ENCODE measurements around the gene PACC1.
"Not testable (repeated sequence)": the region's sequence is repeated elsewhere in the genome, so short reads cannot be mapped to it uniquely, and the experiment has no call there.

Gene PACC1

DNA sequence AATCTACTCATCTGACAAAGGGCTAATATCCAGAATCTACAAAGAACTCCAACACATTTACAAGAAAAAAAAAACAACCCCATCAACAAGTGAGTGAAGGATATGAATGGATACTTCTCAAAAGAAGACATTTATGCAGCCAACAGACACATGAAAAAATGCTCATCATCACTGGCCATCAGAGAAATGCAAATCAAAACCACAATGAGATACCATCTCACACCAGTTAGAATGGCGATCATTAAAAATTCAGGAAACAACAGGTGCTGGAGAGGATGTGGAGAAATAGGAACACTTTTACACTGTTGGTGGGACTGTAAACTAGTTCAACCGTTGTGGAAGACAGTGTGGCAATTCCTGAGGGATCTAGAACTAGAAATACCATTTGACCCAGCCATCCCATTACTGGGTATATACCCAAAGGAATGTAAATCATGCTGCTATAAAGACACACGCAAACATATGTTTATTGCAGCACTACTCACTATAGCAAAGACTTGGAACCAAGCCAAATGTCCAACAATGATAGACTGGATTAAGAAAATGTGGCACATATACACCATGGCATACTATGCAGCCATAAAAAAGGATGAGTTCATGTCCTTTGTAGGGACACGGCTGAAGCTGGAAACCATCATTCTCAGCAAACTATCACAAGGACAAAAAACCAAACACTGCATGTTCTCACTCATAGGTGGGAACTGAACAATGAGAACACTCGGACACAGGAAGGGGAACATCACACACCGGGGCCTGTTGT is 18.8 kb downstream of the PACC1 start:
- DNase-seq = not testable (repeated sequence)

DNA sequence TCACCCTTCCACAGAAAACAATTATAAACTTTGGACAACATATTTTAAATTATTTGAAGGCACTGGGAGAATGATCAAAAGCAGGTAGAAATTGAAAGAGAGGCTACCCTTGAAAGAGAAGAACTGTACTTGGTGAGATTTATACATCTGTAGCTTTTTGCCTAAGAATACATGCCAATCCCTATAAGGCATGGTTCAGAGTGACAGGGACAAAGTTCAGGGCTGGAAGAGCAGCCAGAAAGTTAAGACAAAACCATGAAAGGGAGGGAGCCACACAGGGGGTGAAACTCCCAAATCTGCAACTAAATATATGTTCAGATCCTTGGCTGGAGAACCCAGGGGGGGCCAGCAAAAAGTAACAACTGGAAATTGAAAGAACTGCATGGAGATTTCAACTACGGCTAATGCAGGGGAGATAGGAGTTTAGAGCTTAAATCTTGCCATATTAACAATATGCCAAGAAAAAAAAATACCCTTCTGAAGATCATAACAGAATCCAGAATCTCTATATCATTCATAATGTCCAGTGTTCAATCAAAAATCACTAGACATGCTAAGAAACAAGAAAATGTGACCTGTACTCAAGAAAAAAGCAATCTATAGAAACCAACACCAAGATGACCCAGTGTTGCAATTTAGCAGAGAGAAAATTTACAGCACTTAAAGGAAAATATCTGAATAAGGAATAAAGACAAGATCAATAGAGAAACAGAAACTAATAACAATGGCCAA is 25.5 kb downstream of the PACC1 start:
- no peak for DNase-seq

DNA sequence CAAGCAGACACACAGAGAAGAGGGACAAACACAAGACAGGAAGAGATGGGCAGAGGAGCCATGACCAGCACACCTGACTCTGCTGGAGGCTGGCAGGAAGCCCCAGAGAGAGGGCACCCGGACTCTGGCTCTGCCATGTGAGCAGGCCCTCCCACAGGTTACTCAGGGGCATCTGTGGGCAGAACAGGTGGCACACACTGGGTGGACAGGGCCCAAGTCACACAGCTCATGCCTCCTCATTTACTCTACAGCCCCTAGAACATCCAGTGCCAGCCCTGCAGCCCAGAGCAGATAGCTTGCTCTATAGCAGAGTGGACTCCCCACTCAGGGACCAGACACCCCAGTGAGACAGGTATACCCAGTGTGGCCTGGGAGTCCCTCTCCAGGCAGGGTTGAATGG is 28.7 kb downstream of the PACC1 start:
- no peak for DNase-seq

DNA sequence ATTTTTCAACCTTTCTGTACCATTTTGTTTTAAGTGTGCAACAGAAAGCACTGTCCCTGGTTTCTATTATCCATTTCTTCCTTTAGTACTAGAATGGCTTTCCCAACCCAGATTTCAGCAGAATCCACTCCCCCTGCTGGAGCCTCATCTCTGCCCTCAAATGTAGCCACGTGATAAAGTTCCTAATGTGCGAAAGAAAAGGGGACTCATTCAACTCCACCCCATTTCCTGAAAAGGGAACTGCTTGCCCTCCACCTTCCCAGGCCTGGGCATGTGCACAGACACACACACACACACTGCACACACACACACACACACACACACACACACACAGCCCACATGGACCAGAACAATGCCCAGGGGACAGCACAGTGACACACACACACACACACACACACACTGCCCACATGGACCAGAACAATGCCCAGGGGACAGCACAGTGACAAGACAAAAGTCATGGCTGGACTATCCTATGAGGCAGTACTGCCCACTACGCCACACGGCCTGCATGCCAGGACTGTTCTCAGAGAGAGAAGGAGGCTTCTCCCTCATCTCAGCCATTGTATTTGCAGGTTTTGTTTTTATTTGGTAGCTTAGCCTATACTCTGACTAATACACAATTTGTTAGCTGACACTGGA is 33.2 kb downstream of the PACC1 start:
- DNase-seq = no peak

DNA sequence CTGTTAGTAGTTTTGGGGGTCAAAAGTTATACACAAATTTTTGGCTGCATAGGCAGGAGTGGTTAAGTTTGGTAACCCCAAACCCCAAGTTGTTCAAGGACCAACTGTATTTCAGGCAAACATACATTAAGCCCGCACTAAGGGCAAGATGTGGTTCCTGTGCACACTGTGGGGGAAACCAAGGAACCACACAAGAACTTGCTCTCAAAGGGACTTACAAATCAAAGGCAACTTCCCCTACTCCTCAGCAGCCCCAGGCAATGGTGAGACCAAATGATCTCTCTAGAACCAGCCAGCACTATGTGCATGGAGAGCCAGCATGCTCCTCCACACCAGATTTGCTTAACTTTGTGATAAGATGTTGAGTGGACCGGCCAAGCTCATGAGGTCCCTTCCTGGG is 35.3 kb downstream of the PACC1 start:
- no peak for DNase-seq

DNA sequence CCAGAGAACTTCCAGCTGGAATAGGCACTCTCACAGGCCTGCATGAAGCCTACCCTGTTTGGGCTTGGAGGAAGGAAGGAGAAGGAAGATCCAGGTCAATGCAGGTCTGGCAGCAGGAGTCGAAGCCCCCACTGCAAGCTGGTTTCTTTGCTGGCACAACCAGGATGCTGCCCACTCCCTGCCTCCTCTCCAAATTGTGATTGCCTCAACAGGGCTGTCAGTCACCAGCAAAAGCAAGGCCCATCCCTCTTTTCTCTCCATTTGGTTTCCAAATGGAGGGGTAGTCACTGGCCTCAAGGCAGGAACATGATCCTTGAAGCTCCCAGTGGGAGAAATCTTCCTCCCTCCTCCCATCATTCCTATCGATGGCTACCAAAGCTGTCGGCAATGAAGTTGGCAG is 37.0 kb downstream of the PACC1 start:
- no peak for DNase-seq

DNA sequence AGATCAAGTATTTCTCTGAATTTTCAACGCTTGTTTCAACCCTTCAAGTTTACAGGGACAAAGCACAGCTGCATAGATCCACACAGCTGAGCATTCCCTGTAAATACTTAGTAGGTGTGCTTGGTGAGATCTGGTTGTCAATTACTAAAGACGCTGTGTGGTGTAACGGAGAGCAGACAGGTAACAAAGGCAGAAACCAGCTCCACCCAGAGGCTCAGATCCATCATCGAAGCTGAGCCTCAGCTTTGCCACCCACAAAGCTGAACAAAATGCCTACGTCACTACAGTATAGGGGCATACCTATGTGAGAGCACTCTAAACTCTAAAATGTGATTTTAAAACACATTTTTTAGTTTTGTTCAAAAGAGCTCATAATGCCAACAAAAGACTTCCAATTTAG is 38.7 kb downstream of the PACC1 start:
- no peak for DNase-seq

DNA sequence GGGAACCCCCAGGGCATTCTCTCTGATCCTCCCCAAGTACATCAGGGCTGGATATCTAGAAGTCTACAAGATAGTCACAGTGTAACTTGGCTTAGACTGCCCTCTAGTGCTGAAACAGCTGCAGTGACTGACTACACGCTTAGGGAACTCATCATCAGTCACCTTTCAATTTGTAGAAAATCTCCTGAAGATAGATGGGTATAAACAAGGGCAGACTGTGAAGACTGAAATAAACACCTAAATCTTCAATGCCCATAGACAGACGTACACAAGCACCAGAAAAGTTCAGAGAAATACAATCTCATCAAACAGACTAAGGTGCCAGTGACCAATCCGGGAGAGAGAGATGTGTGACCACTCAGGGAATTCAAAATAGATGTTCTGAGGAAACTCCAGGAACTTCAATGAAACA is 46.6 kb downstream of the PACC1 start:
- no peak for DNase-seq

DNA sequence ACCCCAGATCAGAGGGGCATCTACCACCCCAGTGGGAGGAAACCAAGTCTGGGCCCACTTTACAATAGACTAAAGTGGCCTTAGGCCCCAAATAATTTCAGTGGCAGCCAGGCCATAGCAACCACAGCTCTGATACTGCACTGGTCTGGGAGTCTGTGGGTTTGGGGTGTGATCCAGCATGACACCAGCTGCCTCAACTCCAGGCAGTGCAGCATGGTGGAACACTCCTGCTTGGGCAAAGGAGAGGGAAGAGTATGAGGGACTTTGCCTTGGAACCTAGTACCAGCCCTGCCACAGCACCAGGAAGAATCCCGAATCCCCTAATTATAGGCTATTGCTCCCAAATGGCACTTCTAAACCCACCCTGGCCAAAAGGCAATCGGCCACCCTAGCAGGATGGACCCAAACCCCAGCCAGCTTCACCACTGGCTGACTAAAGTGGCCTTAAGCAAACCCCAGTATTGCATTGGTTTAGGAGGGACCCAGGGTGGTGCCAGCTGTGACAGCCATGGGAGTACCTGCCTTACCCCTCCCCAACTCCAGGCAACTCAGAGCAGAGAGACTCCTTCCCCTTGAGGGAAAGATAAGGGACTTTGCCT is 47.1 kb downstream of the PACC1 start:
- no peak for DNase-seq

DNA sequence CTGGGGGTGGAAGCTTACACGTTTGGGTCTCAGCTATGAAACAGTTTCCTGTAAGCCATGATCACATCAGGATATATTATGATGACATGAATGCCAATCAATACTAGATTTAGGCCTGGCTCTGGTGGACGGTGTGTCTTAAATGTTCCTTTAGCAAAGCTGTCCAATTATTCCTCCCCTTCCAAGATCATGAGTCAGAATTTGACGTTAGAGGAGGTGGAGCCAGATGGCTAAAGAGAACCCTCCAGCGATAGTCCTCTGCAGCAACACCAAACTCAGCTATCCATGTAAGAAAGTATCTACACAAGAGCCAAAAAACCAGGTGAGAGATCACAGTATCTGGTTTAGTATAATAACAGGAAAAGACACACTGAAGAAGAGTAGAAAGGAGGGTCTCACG is 47.8 kb downstream of the PACC1 start:
- no peak for DNase-seq

DNA sequence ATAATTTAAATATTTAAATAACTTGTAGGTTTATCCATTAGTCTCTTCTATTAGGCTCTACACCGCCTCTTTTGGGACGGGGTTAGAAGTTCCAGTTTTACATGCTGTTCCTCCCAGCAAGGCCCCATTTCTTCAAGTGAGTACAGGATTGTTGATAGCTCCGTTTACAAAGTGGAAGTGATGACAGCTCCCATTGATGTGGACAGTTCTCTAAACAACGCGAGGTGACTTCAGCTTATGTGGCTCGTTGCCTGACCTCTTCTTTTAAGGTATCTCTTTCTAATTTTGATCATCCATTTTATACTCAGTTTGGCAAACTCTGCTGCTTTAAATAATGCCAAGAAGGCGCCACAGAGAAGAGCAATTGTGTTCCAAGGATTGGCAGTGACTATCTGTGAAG is 49.7 kb downstream of the PACC1 start:
- no peak for DNase-seq

DNA sequence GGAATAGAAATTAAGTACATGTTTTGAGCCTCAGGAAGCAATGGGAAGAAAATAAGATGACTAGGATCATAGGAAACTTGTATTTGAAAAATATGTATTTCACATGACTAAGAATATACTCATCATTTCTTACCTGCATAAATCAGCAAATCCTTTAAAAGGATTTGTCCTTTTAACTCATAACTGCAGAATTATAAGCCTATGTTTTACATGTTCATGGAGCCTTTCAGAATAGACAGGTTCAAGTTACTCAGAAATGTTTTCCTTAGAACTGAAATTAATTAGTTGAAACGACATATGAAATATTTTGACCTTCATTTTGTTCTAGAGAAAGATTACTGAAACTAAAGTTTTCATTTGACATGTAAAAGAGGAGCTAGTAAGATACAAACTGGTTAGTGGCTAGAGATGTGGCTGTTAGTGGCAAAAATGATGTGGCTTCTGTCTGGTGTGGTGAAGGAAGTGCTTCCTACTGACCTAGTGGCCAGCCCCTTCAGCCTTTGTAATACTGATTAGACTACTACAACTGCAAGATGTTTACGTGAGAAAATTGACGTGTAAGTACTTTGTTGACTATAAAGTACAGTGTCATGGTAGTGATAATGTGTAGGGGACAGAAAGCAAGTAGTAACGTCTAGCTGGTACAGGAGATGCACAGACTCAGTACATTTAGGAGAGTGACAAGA is 54.7 kb downstream of the PACC1 start:
- no peak for DNase-seq

DNA sequence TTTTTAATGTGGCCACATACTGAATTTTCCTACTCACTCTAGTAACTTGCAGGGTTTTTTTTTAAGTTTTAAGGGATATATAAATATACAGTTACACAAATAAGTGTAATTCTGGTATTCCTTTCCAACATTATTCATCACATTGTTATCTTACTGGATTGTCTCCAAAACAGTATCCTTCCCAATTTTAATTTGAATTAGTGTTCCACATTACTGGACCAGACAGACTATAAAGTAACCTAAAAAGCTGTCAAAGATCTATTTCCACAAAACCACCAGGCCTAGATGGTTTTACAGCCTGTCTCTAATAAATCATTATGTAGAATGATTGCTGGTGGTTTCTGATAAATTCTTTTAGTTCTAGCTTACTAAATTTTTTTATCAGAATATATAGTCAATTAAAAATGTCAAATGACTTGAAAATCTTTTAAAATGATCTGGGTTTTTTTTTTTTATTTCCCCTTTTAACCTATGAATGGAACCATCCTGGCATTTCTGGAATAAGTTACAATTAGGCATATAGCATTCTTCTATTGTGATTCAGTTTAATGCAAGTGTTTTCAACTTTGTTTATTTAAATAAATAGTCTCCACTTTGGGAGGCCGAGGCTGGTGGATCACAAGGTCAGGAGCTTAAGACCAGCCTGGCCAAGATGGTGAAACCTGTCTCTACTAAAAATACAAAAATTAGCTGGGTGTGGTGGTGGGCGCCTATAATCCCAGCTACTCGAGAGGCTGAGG is 59.3 kb downstream of the PACC1 start:
- no peak for DNase-seq

DNA sequence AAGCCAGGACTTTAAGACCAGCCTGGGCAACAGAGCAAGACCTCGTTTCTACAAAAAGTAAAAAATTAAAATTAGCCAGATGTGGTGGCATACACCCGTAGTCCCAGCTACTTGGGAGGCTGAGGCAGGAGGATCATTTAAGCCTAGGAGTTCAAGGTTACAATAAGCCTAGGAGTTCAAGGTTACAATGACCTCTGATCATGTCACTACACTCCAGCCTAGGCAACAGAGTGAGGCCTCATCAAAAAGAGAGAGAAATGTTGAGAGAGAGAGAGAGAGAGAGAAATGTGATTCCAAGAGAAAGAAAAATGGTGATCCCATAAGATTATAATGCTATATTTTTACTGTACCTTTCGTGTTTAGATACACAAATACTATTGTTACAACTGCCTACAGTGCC is 60.2 kb downstream of the PACC1 start:
- DNase-seq = no peak

DNA sequence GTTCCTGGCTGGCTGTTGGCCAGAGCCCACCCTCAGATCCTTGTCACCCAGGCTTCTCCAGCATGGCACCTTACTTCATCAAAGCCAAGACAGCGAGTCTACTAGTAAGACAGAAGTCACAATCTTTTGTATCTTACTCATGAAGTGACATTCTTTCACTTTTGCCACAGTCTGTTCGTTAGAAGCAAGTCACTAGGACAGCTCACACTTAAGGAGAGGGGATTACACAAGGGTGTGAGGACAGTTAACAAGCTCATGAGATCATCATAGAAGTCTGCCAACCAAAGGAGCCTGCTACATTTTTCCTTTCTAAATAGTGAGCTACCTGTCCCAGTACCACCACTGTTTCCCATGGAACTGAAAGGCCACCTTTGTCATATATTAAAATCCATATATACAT is 61.5 kb downstream of the PACC1 start:
- no peak for DNase-seq

DNA sequence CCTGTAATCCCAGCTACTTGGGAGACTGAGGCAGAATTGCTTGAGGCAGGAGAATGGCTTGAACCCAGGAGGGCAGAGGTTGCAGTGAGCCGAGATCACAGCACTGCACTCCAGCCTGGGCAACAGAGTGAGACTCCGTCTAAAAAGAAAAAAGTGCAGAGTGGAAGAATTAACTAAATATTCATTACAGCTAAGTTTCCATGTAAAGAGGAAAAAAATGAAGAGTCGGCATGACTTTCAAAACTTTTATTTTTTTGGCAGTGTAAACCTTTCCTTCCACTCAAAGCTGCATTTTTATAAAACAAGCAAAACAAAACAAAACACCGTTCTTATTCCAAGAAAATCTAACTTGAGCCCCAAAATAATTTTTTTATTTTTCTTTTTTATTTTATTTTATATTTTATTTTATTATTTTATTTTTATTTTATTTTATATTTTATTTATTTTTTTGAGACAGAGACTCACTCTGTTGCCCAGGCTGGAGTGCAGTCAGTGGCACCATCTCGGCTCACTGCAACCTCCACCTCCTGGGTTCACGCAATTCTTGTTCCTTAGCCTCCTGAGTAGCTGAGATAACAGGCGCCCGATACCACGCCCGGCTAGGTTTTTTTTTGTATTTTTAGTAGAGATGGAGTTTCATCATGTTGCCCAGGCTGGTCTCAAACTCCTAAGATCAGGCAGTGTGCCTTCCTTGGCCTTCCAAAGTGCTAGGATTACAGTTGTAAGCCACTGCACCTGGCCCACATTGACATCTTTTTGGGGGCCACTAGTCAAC is 62.9 kb downstream of the PACC1 start:
- DNase-seq = no peak

DNA sequence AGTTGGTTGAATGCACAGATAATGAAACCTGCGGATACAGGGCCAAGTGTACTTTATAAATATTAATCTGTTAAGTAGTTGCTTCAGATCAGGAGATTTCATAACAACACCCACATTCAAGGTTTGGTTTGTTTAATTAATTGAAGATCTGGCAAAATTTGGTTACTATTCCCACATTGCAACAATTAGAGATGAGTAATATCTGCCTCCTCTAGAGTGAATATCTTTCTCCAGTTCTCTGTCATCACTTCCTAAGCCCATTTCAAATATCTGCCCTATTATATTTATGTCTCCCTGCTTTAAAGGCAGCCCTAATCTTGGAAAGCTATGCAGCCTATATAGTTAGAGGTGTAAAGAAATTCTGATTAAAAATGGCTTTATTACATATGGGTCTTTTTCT is 68.1 kb downstream of the PACC1 start:
- no peak for DNase-seq

DNA sequence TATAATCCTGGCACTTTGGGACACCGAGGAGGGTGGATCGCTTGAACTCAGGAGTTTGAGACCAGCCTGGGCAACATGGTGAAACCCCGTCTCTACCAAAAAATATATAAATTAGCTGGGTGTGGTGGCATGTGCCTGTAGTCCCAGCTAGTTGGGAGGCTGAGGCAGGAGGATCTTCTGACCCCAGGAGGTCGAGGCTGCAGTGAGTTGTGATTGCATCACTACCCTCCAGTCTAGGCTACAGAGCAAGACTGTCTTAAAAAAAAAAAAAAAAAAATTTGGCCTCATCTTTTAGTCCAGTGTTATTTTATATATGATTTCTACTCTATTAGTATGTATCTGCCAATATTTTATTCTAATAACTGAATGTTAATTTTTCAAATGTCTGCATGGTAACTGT is 69.8 kb downstream of the PACC1 start:
- no peak for DNase-seq

DNA sequence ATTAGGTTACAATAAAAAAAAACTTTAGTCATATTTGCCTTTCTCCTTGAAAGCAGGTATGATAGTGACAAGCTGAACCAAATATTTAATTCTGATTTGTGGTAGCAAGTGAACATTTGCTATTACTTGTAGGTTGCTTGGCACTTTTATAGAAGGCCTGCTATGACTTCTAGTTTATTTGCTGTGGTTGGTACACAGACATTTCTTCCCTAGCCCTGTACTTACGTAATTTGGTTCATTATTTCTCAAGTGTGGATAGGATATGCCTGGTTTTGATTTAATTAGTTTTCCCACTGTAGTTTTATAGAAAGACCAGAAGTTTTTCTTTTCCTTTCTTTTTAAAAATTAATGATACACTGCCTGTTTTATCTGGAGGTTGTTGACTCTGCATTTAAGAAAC is 73.6 kb downstream of the PACC1 start:
- DNase-seq = no peak

DNA sequence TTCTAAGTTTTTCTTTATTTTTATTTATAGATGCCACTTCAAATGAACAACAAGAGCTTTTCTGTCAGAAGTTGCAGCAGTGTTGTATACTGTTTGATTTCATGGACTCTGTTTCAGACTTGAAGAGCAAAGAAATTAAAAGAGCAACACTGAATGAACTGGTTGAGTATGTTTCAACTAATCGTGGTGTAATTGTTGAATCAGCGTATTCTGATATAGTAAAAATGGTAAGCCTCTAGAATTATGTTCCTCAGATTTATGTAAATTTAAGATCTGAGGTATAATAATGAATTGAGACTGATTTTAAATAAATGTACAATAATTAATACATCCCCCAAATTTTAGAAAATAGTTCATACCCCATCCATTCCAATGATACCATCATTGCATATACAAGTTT is 85.6 kb downstream of the PACC1 start:
- no peak for DNase-seq

DNA sequence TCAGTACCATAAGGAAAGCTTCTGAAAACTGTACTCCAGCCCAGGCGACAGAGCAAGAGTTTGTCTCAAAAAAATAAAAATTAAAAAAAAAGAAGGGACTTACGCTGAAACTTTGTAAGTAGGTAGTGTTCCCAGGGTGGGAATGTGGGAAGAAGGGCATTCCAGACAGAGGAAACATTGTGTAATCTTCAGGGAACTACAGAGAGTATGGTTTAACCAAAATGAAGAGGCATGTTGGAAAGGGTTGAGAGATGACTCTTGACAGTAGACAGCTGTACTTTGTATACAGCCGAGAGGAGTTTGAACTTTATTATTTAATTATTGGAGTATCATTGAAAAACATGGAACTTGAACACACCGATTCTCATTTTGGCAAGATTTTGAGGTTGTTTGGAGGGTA is 86.4 kb downstream of the PACC1 start:
- DNase-seq = no peak

DNA sequence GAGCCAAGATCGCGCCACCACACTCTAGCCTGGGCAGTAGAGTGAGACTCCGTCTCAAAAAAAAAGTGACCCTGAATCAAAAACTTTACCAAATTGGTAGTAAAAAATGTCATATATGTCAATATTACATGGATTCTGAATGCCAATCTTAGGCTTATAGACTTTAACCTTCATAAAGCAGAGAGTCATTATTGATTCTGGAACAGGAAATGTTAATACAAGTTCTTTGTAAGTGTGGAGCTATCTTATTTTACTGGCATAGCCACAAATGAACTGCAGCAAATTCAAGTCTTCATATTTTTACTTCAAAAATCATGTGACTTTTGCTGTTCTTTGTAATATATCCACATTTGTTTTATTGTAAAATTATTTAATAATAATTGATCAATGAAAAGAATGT is 88.1 kb downstream of the PACC1 start:
- DNase-seq = no peak

Data from cerebellar nuclear complex (tissue), 1 donor.